Measurements from ENCODE around the gene TMEM59L. TPM values are rescaled to one million over a fixed set of nuclear protein-coding genes. Genes with fewer than 3 reads are reported as not detected.

The TMEM59L gene
- total and polyA plus RNA-seq, 8 donors, result 0.56 to 8.9 (median 1.2) TPM

- no peak for TF ChIP-seq CTCF (IDR thresholded peaks at IDR 0.05)
- FAIRE-seq (no peak), ATAC-seq (no peak), DNase-seq (no peak)
- 91 to 98% methylated on average over 3 to 4 of the region's 4 CpGs for WGBS, 2 donors
- Histone ChIP-seq H3K36me3 (no peaks in the 10 kb centered on the region), H3K9me3 (no peaks in the 10 kb centered on the region), H3K27ac (no peak overlapping the region), H3K4me1 (no peaks in the 10 kb centered on the region), H3K27me3 (no peaks in the 10 kb centered on the region), H3K4me3 (no peak overlapping the region)
- intact Hi-C loops (cut with DNase I), result no loop called here
Measured at GRCh38 chr19:18658366-18658855, 45.7 kb downstream of the TMEM59L start.

- H3K27me3 ChIP-seq, result no peaks in the 10 kb centered on the region
- peak overlapping the region in 2 of 4 donors; percentile 27 to 47 for H3K27ac ChIP-seq
- no peaks in the 10 kb centered on the region for H3K9me3 ChIP-seq
- FAIRE-seq (no peak), DNase-seq (no peak), ATAC-seq (peak in 3 of 4 donors; percentile 37 to 55 (median 38))
- intact Hi-C loops (cut with DNase I), result no loop called here
- no peak overlapping the region for H3K4me3 ChIP-seq
- no peaks in the 10 kb centered on the region for H3K4me1 ChIP-seq
- no peaks in the 10 kb centered on the region for H3K36me3 ChIP-seq
- WGBS, 2 donors, result 85% methylated on average over 30 of the region's 30 CpGs
- no peak for TF ChIP-seq CTCF (IDR thresholded peaks at IDR 0.05)
Measured at GRCh38 chr19:18659281-18660050, 46.8 kb downstream of the TMEM59L start.

- Histone ChIP-seq H3K4me1 (no peaks in the 10 kb centered on the region), H3K27ac (peak overlapping the region in 2 of 4 donors; percentile 27 to 47), H3K36me3 (no peaks in the 10 kb centered on the region), H3K9me3 (no peaks in the 10 kb centered on the region), H3K27me3 (no peaks in the 10 kb centered on the region), H3K4me3 (no peak overlapping the region)
- DNase-seq (peak in 3 of 6 donors; percentile 20 to 43 (median 24)), FAIRE-seq (no peak), ATAC-seq (peak in 3 of 4 donors; percentile 38 to 63 (median 41))
- intact Hi-C loops (cut with DNase I), result no loop called here
- no peak for TF ChIP-seq CTCF (IDR thresholded peaks at IDR 0.05)
- 91% methylated on average over 30 to 37 of the region's 37 CpGs for WGBS, 2 donors
Measured at GRCh38 chr19:18660051-18660910, 47.6 kb downstream of the TMEM59L start.

GRCh38 chr19:18660939-18661670 is 48.4 kb downstream of the TMEM59L start:
- Histone ChIP-seq H3K9me3 (no peaks in the 10 kb centered on the region), H3K27ac (peak overlapping the region in 1 of 4 donors; percentile 27), H3K4me1 (no peaks in the 10 kb centered on the region), H3K4me3 (no peak overlapping the region), H3K36me3 (no peaks in the 10 kb centered on the region), H3K27me3 (no peaks in the 10 kb centered on the region)
- no peak for TF ChIP-seq CTCF (IDR thresholded peaks at IDR 0.05)
- 94 to 97% methylated on average over 10 of the region's 10 CpGs for WGBS, 2 donors
- FAIRE-seq (no peak), ATAC-seq (no peak), DNase-seq (no peak)
- intact Hi-C loops (cut with DNase I), result no loop called here

Data from pancreas (tissue), 10 donors.